ENCODE data around the gene SLC35A4.

DNA sequence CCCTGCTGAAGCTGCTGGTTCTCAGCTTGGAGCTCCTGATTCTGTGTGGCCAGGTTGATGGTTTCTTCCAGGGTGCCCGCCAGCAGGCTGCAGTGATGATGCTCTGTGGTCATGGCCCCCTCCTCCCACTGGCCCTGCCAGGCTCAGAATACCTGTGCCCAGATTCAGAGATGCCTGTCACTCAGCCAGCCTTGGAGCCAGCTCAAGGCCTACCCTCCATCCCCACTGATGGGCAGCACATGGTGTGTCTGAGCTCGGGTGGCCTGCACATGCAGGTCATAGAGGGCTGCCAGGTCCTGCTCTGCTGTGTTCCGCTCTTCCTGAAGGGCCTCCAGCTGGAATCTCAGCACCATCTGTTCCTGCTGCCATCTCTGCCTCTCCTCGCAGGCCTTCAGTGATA is 5.4 kb downstream of the SLC35A4 start:
- TF ChIP-seq, protein P1, sequence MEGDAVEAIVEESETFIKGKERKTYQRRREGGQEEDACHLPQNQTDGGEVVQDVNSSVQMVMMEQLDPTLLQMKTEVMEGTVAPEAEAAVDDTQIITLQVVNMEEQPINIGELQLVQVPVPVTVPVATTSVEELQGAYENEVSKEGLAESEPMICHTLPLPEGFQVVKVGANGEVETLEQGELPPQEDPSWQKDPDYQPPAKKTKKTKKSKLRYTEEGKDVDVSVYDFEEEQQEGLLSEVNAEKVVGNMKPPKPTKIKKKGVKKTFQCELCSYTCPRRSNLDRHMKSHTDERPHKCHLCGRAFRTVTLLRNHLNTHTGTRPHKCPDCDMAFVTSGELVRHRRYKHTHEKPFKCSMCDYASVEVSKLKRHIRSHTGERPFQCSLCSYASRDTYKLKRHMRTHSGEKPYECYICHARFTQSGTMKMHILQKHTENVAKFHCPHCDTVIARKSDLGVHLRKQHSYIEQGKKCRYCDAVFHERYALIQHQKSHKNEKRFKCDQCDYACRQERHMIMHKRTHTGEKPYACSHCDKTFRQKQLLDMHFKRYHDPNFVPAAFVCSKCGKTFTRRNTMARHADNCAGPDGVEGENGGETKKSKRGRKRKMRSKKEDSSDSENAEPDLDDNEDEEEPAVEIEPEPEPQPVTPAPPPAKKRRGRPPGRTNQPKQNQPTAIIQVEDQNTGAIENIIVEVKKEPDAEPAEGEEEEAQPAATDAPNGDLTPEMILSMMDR (IDR thresholded peaks at IDR 0.05; ENCODE audit: low read depth, low read length, poor library complexity, severe bottlenecking): no peak
- no peak for TF ChIP-seq EZH2phosphoT487 (IDR thresholded peaks at IDR 0.05; ENCODE audit: borderline replicate concordance, low read length)
